GM18861 (cell line): Measurements from ENCODE around the gene HOXC9.

ENCODE experiments used
- ATAC-seq: cut with Tn5 transposase; IDR thresholded peaks from one replicate; pipeline ENCODE4 v1.9.1; 2021; ENCODE audit not compliant: unreplicated experiment

HOXC9 gene

GRCh38 chr12:54049108-54049507 lies 49.1 kb downstream of the HOXC9 start:
- ATAC-seq = no peak

- no peak for ATAC-seq
Observed at GRCh38 chr12:54050482-54050810, 50.5 kb downstream of the HOXC9 start.

- ATAC-seq = no peak
Observed at GRCh38 chr12:54051026-54051842, 51.3 kb downstream of the HOXC9 start.

GRCh38 chr12:54051874-54052437 lies 52.0 kb downstream of the HOXC9 start:
- no peak for ATAC-seq

- no peak for ATAC-seq
Observed at GRCh38 chr12:54052438-54053002, 52.6 kb downstream of the HOXC9 start.
